HepG2 (cell line): Measurements from ENCODE around the gene ARID5B. TPM values are rescaled to one million over a fixed set of nuclear protein-coding genes. Genes with fewer than 3 reads are reported as not detected.

Experiments
- ATAC-seq: fragments of 200-7000 bp; cut with Tn5 transposase; 3 replicates; pipeline ENCODE4 v1.9.1; 2020; ENCODE audit warnings: mild to moderate bottlenecking, moderate library complexity
- BruUV-seq: library from RNA; stranded (reverse); fragments of 400-500 nt; replicated peaks from 2 replicates; lab custom pipeline; 2021; lab: Mats Ljungman, UMichigan
- CTCF ChIA-PET: fragments of 300-600 bp; formaldehyde crosslinking; extraction: SDS; loops from one replicate; lab custom pipeline; 2021; ENCODE audit warnings: low total read pairs, inconsistent platforms, low intra/inter-chr PET ratio; lab: Yijun Ruan, JAX
- POLR2A ChIA-PET: fragments of 350-600 bp; sonication (Branson Sonifier 250); formaldehyde crosslinking; loops from one replicate; lab custom pipeline; 2020; ENCODE audit warnings: antibody characterized with exemption, inconsistent platforms; lab: Yijun Ruan, JAX
- DNase-seq: peaks from one replicate; pipeline ENCODE4 v3.0.0-alpha.2; 2015; ENCODE audit warnings: low spot score
- FAIRE-seq: peaks from 3 replicates; lab custom pipeline; 2011; peaks lifted over from hg19 to GRCh38; lab: Jason Lieb, UNC
- H2AFZ ChIP-seq: one replicate; pipeline ENCODE4 v1.6.1; 2011; ENCODE audit warnings: low read length, inconsistent platforms
- H3K27ac ChIP-seq: fragments of 300-600 bp; 3 replicates; pipeline ENCODE4 v1.8.0; 2011; ENCODE audit warnings: mixed run types, mild to moderate bottlenecking, mixed read lengths, low read length, inconsistent platforms; ENCODE audit not compliant: insufficient read depth; ENCODE audit errors: extremely low read length
- H3K27me3 ChIP-seq, 2 experiments: fragments of 200-600 bp in 1 of 2; 2 replicates in 1 of 2; 3 replicates in 1 of 2; pipeline versions ENCODE4 v1.6.0 to v1.8.0; 2011; ENCODE audit warnings: low read length in 2 of 2, mild to moderate bottlenecking in 2 of 2, moderate library complexity in 2 of 2, inconsistent platforms in 1 of 2; ENCODE audit not compliant: insufficient read depth in 2 of 2, control insufficient read depth in 1 of 2
- H3K36me3 ChIP-seq, 2 experiments: fragments of 200-600 bp in 1 of 2; replicated peaks in 1 of 2; 2 replicates in 1 of 2; 3 replicates in 1 of 2; pipeline versions ENCODE4 v1.5.1 to v1.8.0; 2011; ENCODE audit warnings: low read length in 2 of 2, inconsistent platforms in 1 of 2; ENCODE audit not compliant: insufficient read depth in 2 of 2, control insufficient read depth in 1 of 2
- H3K4me1 ChIP-seq: 2 replicates; pipeline ENCODE4 v1.5.1; 2012; ENCODE audit warnings: low read length, inconsistent platforms; ENCODE audit not compliant: insufficient read depth
- H3K4me2 ChIP-seq: 2 replicates; pipeline ENCODE4 v1.6.0; 2011; ENCODE audit warnings: low read depth, low read length, inconsistent platforms
- H3K4me3 ChIP-seq, 3 experiments: fragments of 200-600 bp in 1 of 3; sonication (generic), shearing (Covaris generic) in 1 of 3; replicated peaks in 1 of 3; 2 replicates each; pipeline ENCODE4 v1.5.1; 2011 to 2016; ENCODE audit warnings: low read length in 3 of 3, inconsistent platforms in 2 of 3, low read depth in 2 of 3, mild to moderate bottlenecking in 2 of 3, control low read depth in 1 of 3, mixed read lengths in 1 of 3; ENCODE audit not compliant: insufficient read depth in 1 of 3
- H3K79me2 ChIP-seq: one replicate; pipeline ENCODE4 v1.6.1; 2011; ENCODE audit warnings: low read length, inconsistent platforms; ENCODE audit not compliant: insufficient read depth
- H3K9ac ChIP-seq: 2 replicates; pipeline ENCODE4 v1.6.0; 2011; ENCODE audit warnings: mild to moderate bottlenecking, low read depth, low read length, inconsistent platforms; ENCODE audit not compliant: insufficient read depth
- H3K9me3 ChIP-seq: 2 replicates; pipeline ENCODE4 v1.5.1; 2012; ENCODE audit warnings: mild to moderate bottlenecking, low read length
- H4K20me1 ChIP-seq: 2 replicates; pipeline ENCODE4 v1.6.0; 2011; ENCODE audit warnings: inconsistent platforms, mild to moderate bottlenecking, low read length, moderate library complexity; ENCODE audit not compliant: insufficient read depth
- ATF3 ChIP-seq: sonication (generic); formaldehyde crosslinking; IDR thresholded peaks from 2 replicates; pipeline ENCODE4 v1.4.0; 2020; ENCODE audit warnings: missing genetic modification reagents
- FIP1L1 ChIP-seq: fragments of 200-400 bp; formaldehyde crosslinking; IDR thresholded peaks from 2 replicates; pipeline ENCODE4 v1.6.1; 2018; ENCODE audit warnings: low read depth, mild to moderate bottlenecking, low read length, moderate library complexity, borderline replicate concordance; ENCODE audit not compliant: insufficient read depth
- GATAD1 ChIP-seq: IDR thresholded peaks from 2 replicates; pipeline ENCODE4 v1.6.1; 2016; ENCODE audit warnings: missing genetic modification reagents, missing compliant biosample characterization
- HNRNPH1 ChIP-seq: fragments of 200-400 bp; formaldehyde crosslinking; optimal IDR thresholded peaks from 2 replicates; pipeline ENCODE3; 2017; ENCODE audit warnings: mild to moderate bottlenecking, low read depth, low read length
- NR2F6 ChIP-seq, 2 experiments: IDR thresholded peaks; 2 replicates each; pipeline ENCODE4 v1.6.1; 2016; ENCODE audit warnings: antibody characterized with exemption in 1 of 2, mild to moderate bottlenecking in 1 of 2
- SATB2 ChIP-seq: sonication (generic); formaldehyde crosslinking; IDR thresholded peaks from 2 replicates; pipeline ENCODE4 v1.5.0; 2020; ENCODE audit warnings: missing genetic modification reagents
- TFAP4 ChIP-seq: sonication (generic); IDR thresholded peaks from 2 replicates; pipeline ENCODE4 v1.6.1; 2016; ENCODE audit warnings: low read depth, borderline replicate concordance
- TGIF2 ChIP-seq: IDR thresholded peaks from 2 replicates; pipeline ENCODE4 v1.6.1; 2016; ENCODE audit warnings: control low read depth, missing compliant biosample characterization
- THRA ChIP-seq: sonication (generic); formaldehyde crosslinking; IDR thresholded peaks from 2 replicates; pipeline ENCODE4 v1.4.0; 2020; ENCODE audit warnings: missing genetic modification reagents, borderline replicate concordance
- TRIM24 ChIP-seq: sonication (generic); formaldehyde crosslinking; IDR thresholded peaks from 2 replicates; pipeline ENCODE4 v1.8.0; 2022; ENCODE audit warnings: mild to moderate bottlenecking, missing genetic modification reagents
- ZBTB4 ChIP-seq: sonication (generic); formaldehyde crosslinking; IDR thresholded peaks from 2 replicates; pipeline ENCODE4 v1.4.0; 2020; ENCODE audit warnings: missing genetic modification reagents, mild to moderate bottlenecking, borderline replicate concordance
- ZKSCAN8 ChIP-seq: IDR thresholded peaks from 2 replicates; pipeline ENCODE4 v1.6.1; 2016; ENCODE audit warnings: borderline replicate concordance, missing genetic modification reagents, missing compliant biosample characterization
- ZMYM2 ChIP-seq: sonication (generic); formaldehyde crosslinking; IDR thresholded peaks from 2 replicates; pipeline ENCODE4 v1.8.0; 2022; ENCODE audit warnings: mild to moderate bottlenecking, missing genetic modification reagents
- WGBS: methylation state at CpG from one replicate; pipeline ENCODE4 v1.1.6; 2017; ENCODE audit warnings: low lambda C conversion rate; 5-methylcytosine and 5-hydroxymethylcytosine counted together
- in situ Hi-C: cut with HindIII; loops from 2 replicates; pipeline ENCODE4 v1.10.0; 2017; ENCODE audit warnings: low pct_unique_long_range_greater_than_20kb; ENCODE audit not compliant: extremely low pct_ligation_motif_present
- intact Hi-C: fragments of 100-400 bp; cut with micrococcal nuclease; formaldehyde crosslinking; loops from one replicate; pipeline ENCODE4 v1.10.0; 2022; ENCODE audit not compliant: unreplicated experiment
- polyA plus RNA-seq, 8 experiments: library from polyadenylated mRNA; depleted of rRNA in 3 of 8; stranded (reverse) in 7 of 8; unstranded in 1 of 8; fragments of >200 nt; fragmentation: Illumina TruSeq in 4 of 8; extraction: Trizol in 4 of 8; gene quantifications; 2 replicates each; pipeline versions ENCODE4 v1.2.1 to v1.2.3, GENCODE V29; 2011 to 2016; ENCODE audit warnings: low read depth in 4 of 8, missing spikeins in 1 of 8, mixed read lengths in 1 of 8; ENCODE audit not compliant: insufficient read depth in 1 of 8
- total RNA-seq, 5 experiments: library from RNA; depleted of rRNA; stranded (reverse); fragments of >200 nt; fragmentation: Illumina TruSeq; extraction: Trizol; gene quantifications; 2 replicates each; pipeline ENCODE4 v1.2.3, GENCODE V29; 2016; ENCODE audit warnings: low read depth in 1 of 5

Gene ARID5B
- total and polyA plus RNA-seq, 2 of the 13 experiments (the other 11 are each of a cell fraction or from before 2014, with no cell fraction given) = 6.2 to 21.1 TPM

- Histone ChIP-seq H3K4me1 (peaks cover 42% of the 10 kb centered on the region), H3K36me3 (peaks cover 6 to 10% of the 10 kb centered on the region in 2 experiments), H3K4me2 (no peak overlapping the region), H3K27me3 (no peaks in the 10 kb centered on the region), H3K4me3 (no peak overlapping the region), H3K9ac (no peak overlapping the region), H3K27ac (no peak overlapping the region), H4K20me1 (no peaks in the 10 kb centered on the region), H2AFZ (no peak overlapping the region), H3K9me3 (no peaks in the 10 kb centered on the region), H3K79me2 (peaks cover 3% of the 10 kb centered on the region)
- ATAC-seq = no peak
- CTCF ChIA-PET = no interaction called here
- no TSS peak for BruUV-seq
- intact Hi-C loops (no loop called here), in situ Hi-C loops (no loop called here)
- FAIRE-seq = no peak
- 82% methylated on average over 5 of the region's 5 CpGs for WGBS
- POLR2A ChIA-PET = no interaction called here
- no peak for TF ChIP-seq NR2F6 (IDR thresholded peaks at IDR 0.05)
- TF ChIP-seq NR2F6 (CRISPR knock-in tag; IDR thresholded peaks at IDR 0.05) = no peak
- TF ChIP-seq ATF3 = no peak
- no peak for TF ChIP-seq ZBTB4 (CRISPR knock-in tag)
- DNase-seq = no peak
These were observed 110.1 kb downstream of the ARID5B start for GRCh38 chr10:62011558-62011957.

- WGBS = 97% methylated on average over 6 of the region's 6 CpGs
- no peak for DNase-seq
- H3K27ac ChIP-seq = no peak overlapping the region
- H3K27me3 ChIP-seq = no peaks in the 10 kb centered on the region
- no TSS peak for BruUV-seq
- no peak overlapping the region for H3K9ac ChIP-seq
- no peaks in the 10 kb centered on the region for H4K20me1 ChIP-seq
- H3K36me3 ChIP-seq = peaks cover 6 to 10% of the 10 kb centered on the region in 2 experiments
- H3K4me2 ChIP-seq = no peak overlapping the region
- ChIA-PET POLR2A (no interaction called here), CTCF (no interaction called here)
- H3K79me2 ChIP-seq = peaks cover 3% of the 10 kb centered on the region
- H3K9me3 ChIP-seq = no peaks in the 10 kb centered on the region
- intact Hi-C loops = no loop called here
- H3K4me3 ChIP-seq = no peak overlapping the region
- peaks cover 42% of the 10 kb centered on the region for H3K4me1 ChIP-seq
- no peak for FAIRE-seq
- in situ Hi-C loops = no loop called here
- ATAC-seq = no peak
- H2AFZ ChIP-seq = no peak overlapping the region
- TF ChIP-seq TRIM24 (CRISPR knock-in tag) = no peak
- TF ChIP-seq ZMYM2 = no peak
- TF ChIP-seq GATAD1 (CRISPR knock-in tag) = no peak
- TF ChIP-seq NR2F6 (IDR thresholded peaks at IDR 0.05) = no peak
- TF ChIP-seq NR2F6 (CRISPR knock-in tag; IDR thresholded peaks at IDR 0.05) = no peak
- no peak for TF ChIP-seq THRA (CRISPR knock-in tag)
- no peak for TF ChIP-seq FIP1L1
- TF ChIP-seq SATB2 (CRISPR knock-in tag) = no peak
- TF ChIP-seq HNRNPH1 = no peak
- TF ChIP-seq TFAP4 = no peak
- TF ChIP-seq ZKSCAN8 (CRISPR knock-in tag) = no peak
- TF ChIP-seq TGIF2 = no peak
These were observed 110.8 kb downstream of the ARID5B start for GRCh38 chr10:62012318-62012717.
